GM10266 (cell line): ENCODE results near the gene GPR25.

Source experiments
- DNase-seq: peaks from one replicate; pipeline ENCODE4 v3.0.0; 2012; ENCODE audit errors: extremely low spot score
- TF ChIP-seq, protein P1 (sequence below): IDR thresholded peaks from 2 replicates; pipeline ENCODE4 v1.5.1; 2012; ENCODE audit warnings: mild to moderate bottlenecking, low read depth; ENCODE audit not compliant: control insufficient read depth, insufficient read depth; ENCODE audit errors: missing control alignments

Gene GPR25

DNA sequence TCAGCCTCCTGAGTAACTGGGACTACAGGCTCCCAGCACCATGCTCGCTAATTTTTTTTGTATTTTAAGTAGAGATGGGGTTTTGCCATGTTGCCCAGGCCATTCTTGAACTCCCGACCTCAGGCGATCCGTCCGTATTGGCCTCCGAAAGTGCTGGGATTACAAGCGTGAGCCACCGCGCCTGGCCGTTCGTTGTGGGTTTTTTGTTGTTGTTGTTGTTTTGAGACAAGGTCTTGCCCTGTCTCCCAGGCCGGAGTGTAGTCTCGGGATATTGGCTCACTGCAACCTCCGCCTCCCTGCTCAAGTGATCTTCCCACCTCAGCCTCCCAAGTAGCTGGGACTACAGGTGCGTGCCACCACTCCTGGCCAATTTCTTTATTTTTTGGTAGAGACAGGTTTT is 17.2 kb downstream of the GPR25 start:
- TF ChIP-seq, protein P1, sequence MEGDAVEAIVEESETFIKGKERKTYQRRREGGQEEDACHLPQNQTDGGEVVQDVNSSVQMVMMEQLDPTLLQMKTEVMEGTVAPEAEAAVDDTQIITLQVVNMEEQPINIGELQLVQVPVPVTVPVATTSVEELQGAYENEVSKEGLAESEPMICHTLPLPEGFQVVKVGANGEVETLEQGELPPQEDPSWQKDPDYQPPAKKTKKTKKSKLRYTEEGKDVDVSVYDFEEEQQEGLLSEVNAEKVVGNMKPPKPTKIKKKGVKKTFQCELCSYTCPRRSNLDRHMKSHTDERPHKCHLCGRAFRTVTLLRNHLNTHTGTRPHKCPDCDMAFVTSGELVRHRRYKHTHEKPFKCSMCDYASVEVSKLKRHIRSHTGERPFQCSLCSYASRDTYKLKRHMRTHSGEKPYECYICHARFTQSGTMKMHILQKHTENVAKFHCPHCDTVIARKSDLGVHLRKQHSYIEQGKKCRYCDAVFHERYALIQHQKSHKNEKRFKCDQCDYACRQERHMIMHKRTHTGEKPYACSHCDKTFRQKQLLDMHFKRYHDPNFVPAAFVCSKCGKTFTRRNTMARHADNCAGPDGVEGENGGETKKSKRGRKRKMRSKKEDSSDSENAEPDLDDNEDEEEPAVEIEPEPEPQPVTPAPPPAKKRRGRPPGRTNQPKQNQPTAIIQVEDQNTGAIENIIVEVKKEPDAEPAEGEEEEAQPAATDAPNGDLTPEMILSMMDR: no peak
- no peak for DNase-seq

DNA sequence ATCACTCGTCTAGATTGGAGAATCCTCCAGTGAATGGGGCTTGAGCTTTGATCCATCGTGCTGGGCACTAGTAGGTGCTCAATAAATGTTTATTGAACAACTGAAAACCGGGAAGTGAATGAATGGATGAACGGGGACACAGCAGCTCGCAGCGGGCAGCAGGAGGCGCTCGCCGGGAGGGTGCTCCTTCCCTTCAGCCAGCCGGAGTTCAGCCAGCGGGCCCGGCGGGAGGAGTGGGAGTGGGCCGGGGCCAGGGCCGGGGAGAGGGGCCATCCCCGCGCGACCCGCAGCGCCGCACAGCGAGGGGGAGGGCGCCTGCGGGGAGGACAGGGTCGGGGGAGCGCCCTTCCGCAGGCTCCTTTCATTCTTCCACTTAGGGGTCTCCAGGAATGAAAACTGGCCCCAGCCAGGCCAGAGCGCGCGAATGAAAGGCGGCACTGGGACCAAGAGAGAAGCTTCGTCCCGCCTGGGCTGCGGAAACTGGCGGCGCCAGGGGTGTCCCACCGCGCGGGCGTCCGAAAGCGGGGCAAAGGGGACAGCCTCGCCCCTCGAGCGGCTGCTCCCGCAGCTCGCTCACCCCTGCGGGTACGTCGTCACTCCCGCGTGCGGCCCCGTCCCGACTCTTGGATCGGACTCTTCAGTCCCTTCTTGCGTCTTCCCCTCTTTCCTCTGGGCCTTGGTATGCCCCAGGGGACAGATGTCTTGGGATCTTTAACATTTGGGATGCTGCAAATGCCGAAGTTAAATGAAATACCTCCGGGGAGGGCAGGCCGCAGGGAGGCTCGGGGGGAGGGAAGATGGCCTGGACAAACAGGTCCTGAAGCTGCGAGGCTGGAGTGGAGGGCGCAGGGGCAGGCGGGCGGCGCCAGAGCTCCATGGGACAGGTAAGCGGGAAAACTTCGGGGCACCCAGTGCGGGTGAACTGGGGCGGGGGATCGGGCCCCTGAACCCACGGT is 18.3 kb downstream of the GPR25 start:
- no peak for DNase-seq
- TF ChIP-seq, protein P1: peak; percentile 76

DNA sequence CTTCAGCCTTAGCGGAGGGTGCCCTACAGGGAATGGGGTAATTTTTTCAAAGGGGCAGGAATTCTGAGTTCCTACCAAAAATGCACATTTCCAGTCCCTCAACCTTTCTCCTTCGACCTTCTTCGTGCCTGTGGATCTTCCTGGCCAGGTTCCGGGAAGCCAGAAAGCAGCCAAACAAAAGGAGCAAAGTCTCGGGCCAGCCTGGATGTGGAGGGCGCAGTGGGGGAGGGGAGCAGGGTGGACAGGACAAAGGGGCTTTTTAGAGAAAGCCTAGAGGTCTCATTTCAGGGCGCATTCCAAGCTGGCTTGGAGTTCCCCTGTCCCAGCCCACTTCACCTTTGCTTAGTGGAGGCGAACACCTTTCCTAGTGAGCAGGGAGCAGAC is 19.0 kb downstream of the GPR25 start:
- no peak for DNase-seq
- TF ChIP-seq, protein P1: no peak

DNA sequence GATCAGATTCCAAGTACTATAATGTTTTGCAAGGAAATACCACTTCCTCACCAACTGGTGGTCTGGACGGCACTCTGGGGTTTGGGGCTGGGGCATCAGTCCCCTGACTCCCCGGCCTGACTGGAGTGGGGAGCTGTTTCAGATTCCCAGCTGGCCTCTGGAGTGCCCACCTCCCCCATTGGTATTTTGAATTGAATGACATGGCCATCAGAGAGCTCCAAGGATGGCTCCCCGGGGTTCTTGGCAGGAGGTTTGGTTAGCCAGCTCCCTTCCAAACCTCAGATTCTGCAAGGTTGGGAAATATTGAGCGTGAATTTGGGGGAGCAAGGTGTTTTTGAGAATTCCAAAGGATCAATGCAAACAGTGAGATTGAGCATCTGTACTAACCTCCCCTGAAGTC is 19.8 kb downstream of the GPR25 start:
- TF ChIP-seq, protein P1: no peak
- no peak for DNase-seq

DNA sequence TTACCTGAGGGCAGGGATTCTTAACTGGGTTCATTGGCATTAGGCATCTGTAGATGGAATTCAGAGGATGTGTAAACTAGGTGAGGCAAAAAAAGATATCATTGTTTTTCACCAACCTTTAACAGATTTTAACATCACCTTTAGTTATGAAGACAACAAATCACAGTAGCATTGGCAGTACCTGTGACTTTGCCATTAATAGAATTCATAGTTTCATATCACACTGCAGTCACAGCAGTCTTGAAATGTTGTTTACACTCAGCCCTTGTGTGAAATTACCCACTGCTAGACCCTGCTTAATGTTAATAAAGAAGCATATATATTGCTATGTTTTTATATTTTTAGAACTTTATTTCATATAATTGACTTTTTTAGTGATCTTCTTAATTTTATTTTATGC is 20.2 kb downstream of the GPR25 start:
- DNase-seq: no peak
- TF ChIP-seq, protein P1: no peak

DNA sequence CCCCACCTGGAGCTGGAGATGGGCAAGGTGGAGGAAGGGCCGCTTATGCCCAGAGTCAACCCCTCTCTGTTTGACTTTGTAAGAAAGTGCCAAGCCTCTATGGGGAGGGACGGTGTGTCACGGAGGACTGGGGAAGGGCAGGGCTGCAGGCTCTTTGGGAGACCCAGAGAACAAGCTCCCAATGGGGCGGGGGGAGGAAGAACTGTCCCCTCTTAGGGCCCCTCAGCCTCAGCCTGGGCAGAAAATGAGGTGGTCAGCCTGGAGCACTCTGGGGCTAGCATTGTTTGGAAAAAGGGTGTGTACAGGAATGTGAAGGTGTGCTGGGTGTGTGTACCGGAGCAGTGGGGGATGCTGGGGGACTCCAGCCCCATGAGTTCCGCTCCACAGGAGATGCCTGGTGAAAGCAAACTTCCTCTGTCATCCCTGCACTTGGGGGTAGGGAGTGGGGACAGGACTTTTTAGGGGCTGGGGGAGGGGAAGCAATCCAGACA is 20.7 kb downstream of the GPR25 start:
- TF ChIP-seq, protein P1: no peak
- no peak for DNase-seq
